ENCODE data around the gene NAAA. TPM values are rescaled to one million over a fixed set of nuclear protein-coding genes. Genes with fewer than 3 reads are reported as not detected.

NAAA gene
- polyA plus RNA-seq, 2 of the 4 experiments (the other 2 are of a cell fraction): 23.7 to 31.8 TPM

GRCh38 chr4:75985116-75985515 is 44.3 kb upstream of the NAAA start:
- H3K4me1 ChIP-seq: peaks cover 7% of the 10 kb centered on the region; the same call in 1 of the 3 replicates
- WGBS (ENCODE audit: missing lambda C conversion rate): 74% methylated on average over 3 of the region's 3 CpGs
- H3K9me3 ChIP-seq: no peaks in the 10 kb centered on the region
- no peak overlapping the region for H3K4me2 ChIP-seq
- no peak; a peak in 1 of 6 replicates for ATAC-seq
- no peak for TF ChIP-seq EHF (CRISPR knock-in tag; IDR thresholded peaks at IDR 0.05)
- no peak for TF ChIP-seq RFX5 (IDR thresholded peaks at IDR 0.05)
- TF ChIP-seq MAZ (IDR thresholded peaks at IDR 0.05; ENCODE audit: borderline replicate concordance, low read depth, low read length): no peak
- no peak for TF ChIP-seq KDM1A (IDR thresholded peaks at IDR 0.05; ENCODE audit: low read depth)
- DNase-seq (ENCODE audit: low read depth in 1 of 2, low spot score in 1 of 2): no peak
- no peak overlapping the region for H3K27ac ChIP-seq
- POLR2A ChIA-PET: no interaction called here
- CTCF ChIA-PET: interaction anchor here (1.7 kb wide), 1 partner anchor 69 kb away, joined by 3 read pairs; no protein-coding TSS in a partner anchor
- no peak for FAIRE-seq
- no peak overlapping the region for H3K4me3 ChIP-seq

- FAIRE-seq: no peak
- TF ChIP-seq CEBPB (IDR thresholded peaks at IDR 0.05) (no peak), ZFP36 (IDR thresholded peaks at IDR 0.05; ENCODE audit: borderline replicate concordance, partially characterized antibody) (no peak), FOSB (CRISPR knock-in tag; IDR thresholded peaks at IDR 0.05) (no peak), NR3C1 (IDR thresholded peaks at IDR 0.05) (no peak), MAFK (IDR thresholded peaks at IDR 0.05; ENCODE audit: partially characterized antibody) (no peak), SMC3 (IDR thresholded peaks at IDR 0.05) (no peak), SREBF2 (IDR thresholded peaks at IDR 0.05) (no peak), RNF2 (IDR thresholded peaks at IDR 0.05; ENCODE audit: borderline replicate concordance, low read depth) (no peak), CHD2 (IDR thresholded peaks at IDR 0.05; ENCODE audit: low read length, partially characterized antibody) (no peak), HDAC2 (IDR thresholded peaks at IDR 0.05) (no peak), MAZ (IDR thresholded peaks at IDR 0.05; ENCODE audit: borderline replicate concordance, low read depth, low read length) (no peak), ESRRA (IDR thresholded peaks at IDR 0.05; ENCODE audit: borderline replicate concordance, low read length) (no peak), HEYL (CRISPR knock-in tag; IDR thresholded peaks at IDR 0.05) (no peak), HMGXB4 (CRISPR knock-in tag; IDR thresholded peaks at IDR 0.05; ENCODE audit: borderline replicate concordance) (no peak), PHF8 (IDR thresholded peaks at IDR 0.05; ENCODE audit: borderline replicate concordance, low read depth) (no peak), EHMT2 (IDR thresholded peaks at IDR 0.05; ENCODE audit: low read depth) (no peak)
- TF ChIP-seq, protein P1, sequence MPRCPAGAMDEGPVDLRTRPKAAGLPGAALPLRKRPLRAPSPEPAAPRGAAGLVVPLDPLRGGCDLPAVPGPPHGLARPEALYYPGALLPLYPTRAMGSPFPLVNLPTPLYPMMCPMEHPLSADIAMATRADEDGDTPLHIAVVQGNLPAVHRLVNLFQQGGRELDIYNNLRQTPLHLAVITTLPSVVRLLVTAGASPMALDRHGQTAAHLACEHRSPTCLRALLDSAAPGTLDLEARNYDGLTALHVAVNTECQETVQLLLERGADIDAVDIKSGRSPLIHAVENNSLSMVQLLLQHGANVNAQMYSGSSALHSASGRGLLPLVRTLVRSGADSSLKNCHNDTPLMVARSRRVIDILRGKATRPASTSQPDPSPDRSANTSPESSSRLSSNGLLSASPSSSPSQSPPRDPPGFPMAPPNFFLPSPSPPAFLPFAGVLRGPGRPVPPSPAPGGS (IDR thresholded peaks at IDR 0.05): no peak
- TF ChIP-seq, protein P2, sequence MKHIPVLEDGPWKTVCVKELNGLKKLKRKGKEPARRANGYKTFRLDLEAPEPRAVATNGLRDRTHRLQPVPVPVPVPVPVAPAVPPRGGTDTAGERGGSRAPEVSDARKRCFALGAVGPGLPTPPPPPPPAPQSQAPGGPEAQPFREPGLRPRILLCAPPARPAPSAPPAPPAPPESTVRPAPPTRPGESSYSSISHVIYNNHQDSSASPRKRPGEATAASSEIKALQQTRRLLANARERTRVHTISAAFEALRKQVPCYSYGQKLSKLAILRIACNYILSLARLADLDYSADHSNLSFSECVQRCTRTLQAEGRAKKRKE (CRISPR knock-in tag; IDR thresholded peaks at IDR 0.05; ENCODE audit: low read depth): no peak
- ChIA-PET CTCF (no interaction called here), POLR2A (no interaction called here)
- H3K27ac ChIP-seq: no peak overlapping the region
- WGBS (ENCODE audit: missing lambda C conversion rate): 96% methylated on average over 4 of the region's 4 CpGs
- no peak for ATAC-seq
- no peak overlapping the region for H3K4me2 ChIP-seq
- H3K4me3 ChIP-seq: no peak overlapping the region
- DNase-seq (ENCODE audit: low read depth in 1 of 2, low spot score in 1 of 2): no peak
- H3K9me3 ChIP-seq: peaks cover 5% of the 10 kb centered on the region; the same call in 2 of the 3 replicates
- H3K4me1 ChIP-seq: no peaks in the 10 kb centered on the region
These were observed 39.8 kb upstream of the NAAA start for GRCh38 chr4:75980576-75980975.

- POLR2A ChIA-PET: no interaction called here
- 90% methylated on average over 2 of the region's 2 CpGs for WGBS (ENCODE audit: missing lambda C conversion rate)
- H3K9me3 ChIP-seq: peaks cover 5% of the 10 kb centered on the region; the same call in 2 of the 3 replicates
- H3K4me1 ChIP-seq: no peaks in the 10 kb centered on the region
- CTCF ChIA-PET: no interaction called here
- H3K4me2 ChIP-seq: no peak overlapping the region
- FAIRE-seq (no peak), DNase-seq (ENCODE audit: low read depth in 1 of 2, low spot score in 1 of 2) (no peak), ATAC-seq (no peak)
- H3K27ac ChIP-seq: no peak overlapping the region
- H3K4me3 ChIP-seq: no peak overlapping the region
- TF ChIP-seq, protein P3, sequence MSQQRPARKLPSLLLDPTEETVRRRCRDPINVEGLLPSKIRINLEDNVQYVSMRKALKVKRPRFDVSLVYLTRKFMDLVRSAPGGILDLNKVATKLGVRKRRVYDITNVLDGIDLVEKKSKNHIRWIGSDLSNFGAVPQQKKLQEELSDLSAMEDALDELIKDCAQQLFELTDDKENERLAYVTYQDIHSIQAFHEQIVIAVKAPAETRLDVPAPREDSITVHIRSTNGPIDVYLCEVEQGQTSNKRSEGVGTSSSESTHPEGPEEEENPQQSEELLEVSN (IDR thresholded peaks at IDR 0.05; ENCODE audit: borderline replicate concordance, low read depth): no peak
- TF ChIP-seq, protein P4, sequence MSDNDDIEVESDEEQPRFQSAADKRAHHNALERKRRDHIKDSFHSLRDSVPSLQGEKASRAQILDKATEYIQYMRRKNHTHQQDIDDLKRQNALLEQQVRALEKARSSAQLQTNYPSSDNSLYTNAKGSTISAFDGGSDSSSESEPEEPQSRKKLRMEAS (IDR thresholded peaks at IDR 0.05): no peak
- TF ChIP-seq, protein P1 (IDR thresholded peaks at IDR 0.05): no peak
- TF ChIP-seq KDM5A (IDR thresholded peaks at IDR 0.05) (no peak), ZFP36 (IDR thresholded peaks at IDR 0.05; ENCODE audit: borderline replicate concordance, partially characterized antibody) (no peak), TP53 (CRISPR knock-in tag; IDR thresholded peaks at IDR 0.05) (no peak), SREBF2 (IDR thresholded peaks at IDR 0.05) (no peak), CHD2 (IDR thresholded peaks at IDR 0.05; ENCODE audit: low read length, partially characterized antibody) (no peak), EP300 (IDR thresholded peaks at IDR 0.05) (no peak)
- TF ChIP-seq, protein P5, sequence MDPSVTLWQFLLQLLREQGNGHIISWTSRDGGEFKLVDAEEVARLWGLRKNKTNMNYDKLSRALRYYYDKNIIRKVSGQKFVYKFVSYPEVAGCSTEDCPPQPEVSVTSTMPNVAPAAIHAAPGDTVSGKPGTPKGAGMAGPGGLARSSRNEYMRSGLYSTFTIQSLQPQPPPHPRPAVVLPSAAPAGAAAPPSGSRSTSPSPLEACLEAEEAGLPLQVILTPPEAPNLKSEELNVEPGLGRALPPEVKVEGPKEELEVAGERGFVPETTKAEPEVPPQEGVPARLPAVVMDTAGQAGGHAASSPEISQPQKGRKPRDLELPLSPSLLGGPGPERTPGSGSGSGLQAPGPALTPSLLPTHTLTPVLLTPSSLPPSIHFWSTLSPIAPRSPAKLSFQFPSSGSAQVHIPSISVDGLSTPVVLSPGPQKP (IDR thresholded peaks at IDR 0.05; ENCODE audit: low read depth, low read length): no peak
- TF ChIP-seq, protein P6, sequence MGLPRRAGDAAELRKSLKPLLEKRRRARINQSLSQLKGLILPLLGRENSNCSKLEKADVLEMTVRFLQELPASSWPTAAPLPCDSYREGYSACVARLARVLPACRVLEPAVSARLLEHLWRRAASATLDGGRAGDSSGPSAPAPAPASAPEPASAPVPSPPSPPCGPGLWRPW (IDR thresholded peaks at IDR 0.05): no peak
These were observed 35.4 kb upstream of the NAAA start for GRCh38 chr4:75976177-75976576.

All from A549 (cell line).